NAMALWA (cell line): ENCODE results near the gene ITGAL.

ENCODE experiments used
- DNase-seq: peaks from one replicate; pipeline ENCODE4 v3.0.0-alpha.2; 2015; ENCODE audit warnings: low spot score

Gene ITGAL

GRCh38 chr16:30541502-30542329 is 69.2 kb downstream of the ITGAL start:
- DNase-seq = no peak

- DNase-seq = no peak
Measured at GRCh38 chr16:30543067-30543466, 70.5 kb downstream of the ITGAL start.

- no peak for DNase-seq
Measured at GRCh38 chr16:30546115-30546514, 73.6 kb downstream of the ITGAL start.

- no peak for DNase-seq
Measured at GRCh38 chr16:30548416-30549253, 76.1 kb downstream of the ITGAL start.

GRCh38 chr16:30551781-30552180 is 79.2 kb downstream of the ITGAL start:
- DNase-seq = no peak

- DNase-seq = no peak
Measured at GRCh38 chr16:30552956-30553355, 80.4 kb downstream of the ITGAL start.

GRCh38 chr16:30553393-30553899 is 80.9 kb downstream of the ITGAL start:
- DNase-seq = no peak

GRCh38 chr16:30554557-30555314 is 82.2 kb downstream of the ITGAL start:
- DNase-seq = no peak

GRCh38 chr16:30555315-30556124 is 83.0 kb downstream of the ITGAL start:
- DNase-seq = no peak

- DNase-seq = no peak
Measured at GRCh38 chr16:30556125-30556473, 83.6 kb downstream of the ITGAL start.

GRCh38 chr16:30557707-30557956 is 85.1 kb downstream of the ITGAL start:
- DNase-seq = peak; percentile 48

- DNase-seq = peak; percentile 98
Measured at GRCh38 chr16:30557957-30558788, 85.6 kb downstream of the ITGAL start, which contains the start of gene ZNF764. ZNF764 (minus strand) TSS chr16:30558374; CDS start chr16:30558182, 192 bp downstream.

GRCh38 chr16:30558789-30559377 is 86.3 kb downstream of the ITGAL start:
- DNase-seq = no peak

GRCh38 chr16:30559690-30560089 is 87.1 kb downstream of the ITGAL start:
- no peak for DNase-seq

GRCh38 chr16:30561089-30561816 is 88.7 kb downstream of the ITGAL start:
- DNase-seq = no peak

GRCh38 chr16:30562021-30562420 is 89.5 kb downstream of the ITGAL start:
- no peak for DNase-seq

GRCh38 chr16:30565526-30565925 is 93.0 kb downstream of the ITGAL start:
- no peak for DNase-seq

- no peak for DNase-seq
Measured at GRCh38 chr16:30565984-30566383, 93.4 kb downstream of the ITGAL start.

GRCh38 chr16:30566531-30566930 is 94.0 kb downstream of the ITGAL start:
- no peak for DNase-seq
